ENCODE results near the gene NLRP4.

Gene NLRP4

GRCh38 chr19:55812449-55812848, 23.9 kb upstream of the NLRP4 start:
- no peak for DNase-seq (ENCODE audit: low spot score)
- in situ Hi-C loops (cut with MboI; ENCODE audit: low sequenced_read_pairs, unreplicated experiment), result no loop called here
- TF ChIP-seq CTCF (IDR thresholded peaks at IDR 0.05; ENCODE audit: borderline replicate concordance, control extremely low read depth, extremely low read depth, insufficient read depth, missing control alignments), result no peak

- in situ Hi-C loops (cut with MboI; ENCODE audit: low sequenced_read_pairs, unreplicated experiment), result no loop called here
- no peak for DNase-seq (ENCODE audit: low spot score)
- no peak for TF ChIP-seq CTCF (IDR thresholded peaks at IDR 0.05; ENCODE audit: borderline replicate concordance, control extremely low read depth, extremely low read depth, insufficient read depth, missing control alignments)
Observed at GRCh38 chr19:55813906-55814305, 22.4 kb upstream of the NLRP4 start.

- no peak for DNase-seq (ENCODE audit: low spot score)
- in situ Hi-C loops (cut with MboI; ENCODE audit: low sequenced_read_pairs, unreplicated experiment), result no loop called here
- TF ChIP-seq CTCF (IDR thresholded peaks at IDR 0.05; ENCODE audit: borderline replicate concordance, control extremely low read depth, extremely low read depth, insufficient read depth, missing control alignments), result no peak
Observed at GRCh38 chr19:55820037-55820436, 16.3 kb upstream of the NLRP4 start.

- no peak for TF ChIP-seq CTCF (IDR thresholded peaks at IDR 0.05; ENCODE audit: borderline replicate concordance, control extremely low read depth, extremely low read depth, insufficient read depth, missing control alignments)
Observed at GRCh38 chr19:55830656-55831055, 5.7 kb upstream of the NLRP4 start.

GRCh38 chr19:55831846-55832245, 4.5 kb upstream of the NLRP4 start, which contains the start of gene NLRP11:
TSS of gene NLRP11 (minus strand) at chr19:55831999. CDS start at chr19:55818174, 13,825 bp downstream.
- DNase-seq (ENCODE audit: low spot score), result no peak
- in situ Hi-C loops (cut with MboI; ENCODE audit: low sequenced_read_pairs, unreplicated experiment), result no loop called here
- no peak for TF ChIP-seq CTCF (IDR thresholded peaks at IDR 0.05; ENCODE audit: borderline replicate concordance, control extremely low read depth, extremely low read depth, insufficient read depth, missing control alignments)

More at GRCh38 chr19:55830656-55831055, 5.7 kb upstream of the NLRP4 start:
- no peak for DNase-seq (ENCODE audit: low spot score)
- in situ Hi-C loops (cut with MboI; ENCODE audit: low sequenced_read_pairs, unreplicated experiment), result no loop called here

GRCh38 chr19:55832676-55833075, 3.7 kb upstream of the NLRP4 start:
- no peak for TF ChIP-seq CTCF (IDR thresholded peaks at IDR 0.05; ENCODE audit: borderline replicate concordance, control extremely low read depth, extremely low read depth, insufficient read depth, missing control alignments)
- DNase-seq (ENCODE audit: low spot score), result no peak
- in situ Hi-C loops (cut with MboI; ENCODE audit: low sequenced_read_pairs, unreplicated experiment), result no loop called here

- no peak for TF ChIP-seq CTCF (IDR thresholded peaks at IDR 0.05; ENCODE audit: borderline replicate concordance, control extremely low read depth, extremely low read depth, insufficient read depth, missing control alignments)
- no peak for DNase-seq (ENCODE audit: low spot score)
- in situ Hi-C loops (cut with MboI; ENCODE audit: low sequenced_read_pairs, unreplicated experiment), result no loop called here
Observed at GRCh38 chr19:55838251-55838650, 1.9 kb downstream of the NLRP4 start.
